ENCODE results near the gene GSTT2B.

DNA sequence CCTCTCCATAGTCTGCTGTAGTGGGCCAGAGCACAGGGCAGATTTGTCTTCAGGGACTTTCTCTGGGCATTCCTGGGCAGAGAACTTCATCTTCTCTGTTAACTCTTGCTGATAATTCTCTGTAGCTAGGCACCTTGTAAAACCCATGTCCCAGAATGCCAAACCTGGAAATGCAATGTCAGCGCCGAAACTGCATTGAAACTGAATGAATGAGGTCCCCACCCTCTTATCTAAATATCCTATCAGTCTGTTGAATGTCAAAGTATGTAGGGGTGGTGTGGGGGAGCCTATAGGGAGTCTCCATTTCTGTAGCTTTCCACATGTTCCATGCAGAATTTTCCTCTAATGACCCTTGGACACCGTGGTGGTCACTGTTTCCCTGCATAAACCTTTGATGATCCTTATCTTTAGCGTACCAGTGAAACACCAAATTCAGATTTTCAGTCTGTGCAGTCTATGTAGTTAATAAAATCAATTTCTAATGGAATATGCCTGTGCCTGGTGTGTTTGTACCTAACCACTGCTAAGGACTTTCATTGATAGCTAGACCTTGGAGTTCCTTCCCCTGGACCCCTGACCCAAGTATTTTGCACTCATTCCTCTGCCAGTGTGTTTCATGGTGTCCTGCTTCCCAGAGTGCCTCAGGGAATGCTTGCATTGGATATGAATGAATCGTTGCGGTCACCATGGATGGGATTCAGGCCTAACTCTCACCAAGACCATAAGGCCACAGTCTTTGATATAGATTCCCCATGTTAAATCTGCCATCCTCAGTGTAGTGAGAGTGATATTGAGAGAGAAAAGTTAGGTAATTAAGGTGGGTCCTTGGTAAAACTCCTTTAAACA is 47.6 kb upstream of the GSTT2B start:
- TF ChIP-seq NFIC (IDR thresholded peaks at IDR 0.05; ENCODE audit: borderline replicate concordance) (no peak), RAD21 (IDR thresholded peaks at IDR 0.05; ENCODE audit: low read length) (no peak), FOSL2 (IDR thresholded peaks at IDR 0.05; ENCODE audit: borderline replicate concordance, low read depth) (no peak), SIN3A (IDR thresholded peaks at IDR 0.05; ENCODE audit: borderline replicate concordance, low read depth, low read length) (no peak), CHD2 (IDR thresholded peaks at IDR 0.05; ENCODE audit: low read length, partially characterized antibody) (no peak), POLR2AphosphoS5 (IDR thresholded peaks at IDR 0.05; ENCODE audit: low read depth, low read length) (no peak), RFX5 (IDR thresholded peaks at IDR 0.05; ENCODE audit: low read length) (no peak), JUND (IDR thresholded peaks at IDR 0.05) (no peak)
- TF ChIP-seq, protein P1, sequence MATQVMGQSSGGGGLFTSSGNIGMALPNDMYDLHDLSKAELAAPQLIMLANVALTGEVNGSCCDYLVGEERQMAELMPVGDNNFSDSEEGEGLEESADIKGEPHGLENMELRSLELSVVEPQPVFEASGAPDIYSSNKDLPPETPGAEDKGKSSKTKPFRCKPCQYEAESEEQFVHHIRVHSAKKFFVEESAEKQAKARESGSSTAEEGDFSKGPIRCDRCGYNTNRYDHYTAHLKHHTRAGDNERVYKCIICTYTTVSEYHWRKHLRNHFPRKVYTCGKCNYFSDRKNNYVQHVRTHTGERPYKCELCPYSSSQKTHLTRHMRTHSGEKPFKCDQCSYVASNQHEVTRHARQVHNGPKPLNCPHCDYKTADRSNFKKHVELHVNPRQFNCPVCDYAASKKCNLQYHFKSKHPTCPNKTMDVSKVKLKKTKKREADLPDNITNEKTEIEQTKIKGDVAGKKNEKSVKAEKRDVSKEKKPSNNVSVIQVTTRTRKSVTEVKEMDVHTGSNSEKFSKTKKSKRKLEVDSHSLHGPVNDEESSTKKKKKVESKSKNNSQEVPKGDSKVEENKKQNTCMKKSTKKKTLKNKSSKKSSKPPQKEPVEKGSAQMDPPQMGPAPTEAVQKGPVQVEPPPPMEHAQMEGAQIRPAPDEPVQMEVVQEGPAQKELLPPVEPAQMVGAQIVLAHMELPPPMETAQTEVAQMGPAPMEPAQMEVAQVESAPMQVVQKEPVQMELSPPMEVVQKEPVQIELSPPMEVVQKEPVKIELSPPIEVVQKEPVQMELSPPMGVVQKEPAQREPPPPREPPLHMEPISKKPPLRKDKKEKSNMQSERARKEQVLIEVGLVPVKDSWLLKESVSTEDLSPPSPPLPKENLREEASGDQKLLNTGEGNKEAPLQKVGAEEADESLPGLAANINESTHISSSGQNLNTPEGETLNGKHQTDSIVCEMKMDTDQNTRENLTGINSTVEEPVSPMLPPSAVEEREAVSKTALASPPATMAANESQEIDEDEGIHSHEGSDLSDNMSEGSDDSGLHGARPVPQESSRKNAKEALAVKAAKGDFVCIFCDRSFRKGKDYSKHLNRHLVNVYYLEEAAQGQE (IDR thresholded peaks at IDR 0.05; ENCODE audit: low read depth, low read length): no peak
- TF ChIP-seq, protein P2, sequence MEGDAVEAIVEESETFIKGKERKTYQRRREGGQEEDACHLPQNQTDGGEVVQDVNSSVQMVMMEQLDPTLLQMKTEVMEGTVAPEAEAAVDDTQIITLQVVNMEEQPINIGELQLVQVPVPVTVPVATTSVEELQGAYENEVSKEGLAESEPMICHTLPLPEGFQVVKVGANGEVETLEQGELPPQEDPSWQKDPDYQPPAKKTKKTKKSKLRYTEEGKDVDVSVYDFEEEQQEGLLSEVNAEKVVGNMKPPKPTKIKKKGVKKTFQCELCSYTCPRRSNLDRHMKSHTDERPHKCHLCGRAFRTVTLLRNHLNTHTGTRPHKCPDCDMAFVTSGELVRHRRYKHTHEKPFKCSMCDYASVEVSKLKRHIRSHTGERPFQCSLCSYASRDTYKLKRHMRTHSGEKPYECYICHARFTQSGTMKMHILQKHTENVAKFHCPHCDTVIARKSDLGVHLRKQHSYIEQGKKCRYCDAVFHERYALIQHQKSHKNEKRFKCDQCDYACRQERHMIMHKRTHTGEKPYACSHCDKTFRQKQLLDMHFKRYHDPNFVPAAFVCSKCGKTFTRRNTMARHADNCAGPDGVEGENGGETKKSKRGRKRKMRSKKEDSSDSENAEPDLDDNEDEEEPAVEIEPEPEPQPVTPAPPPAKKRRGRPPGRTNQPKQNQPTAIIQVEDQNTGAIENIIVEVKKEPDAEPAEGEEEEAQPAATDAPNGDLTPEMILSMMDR (IDR thresholded peaks at IDR 0.05): no peak
